Neutrophil (primary cell): ENCODE data around the gene NR1I3.

Experiments used
- H3K27ac ChIP-seq: fragments of 200-600 bp; sonication (generic); 2 replicates; pipeline ENCODE4 v1.5.1; 2016; ENCODE audit warnings: mild to moderate bottlenecking, moderate library complexity
- H3K27me3 ChIP-seq: fragments of 200-600 bp; sonication (generic); 2 replicates; pipeline ENCODE4 v1.6.0; 2016; ENCODE audit warnings: mild to moderate bottlenecking
- H3K36me3 ChIP-seq: fragments of 200-600 bp; sonication (generic); 2 replicates; pipeline ENCODE4 v1.5.1; 2017
- H3K4me1 ChIP-seq, 2 experiments: fragments of 200-600 bp in 1 of 2; sonication (generic) in 1 of 2; 1 replicate in 1 of 2; 2 replicates in 1 of 2; pipeline versions ENCODE4 v1.5.1 to v1.6.1; 2013 to 2016; ENCODE audit warnings: low read depth in 1 of 2, low read length in 1 of 2, mild to moderate bottlenecking in 1 of 2, moderate library complexity in 1 of 2; ENCODE audit not compliant: control insufficient read depth in 1 of 2, insufficient read depth in 1 of 2
- H3K4me3 ChIP-seq, 2 experiments: fragments of 200-600 bp in 1 of 2; sonication (generic) in 1 of 2; 1 replicate in 1 of 2; 2 replicates in 1 of 2; pipeline ENCODE4 v1.5.1; 2013 to 2016; ENCODE audit warnings: low read depth in 1 of 2, low read length in 1 of 2, mild to moderate bottlenecking in 1 of 2, moderate library complexity in 1 of 2
- H3K9me3 ChIP-seq: fragments of 200-600 bp; sonication (generic); 2 replicates; pipeline ENCODE4 v1.5.1; 2016
- CTCF ChIP-seq: fragments of 200-600 bp; sonication (generic); IDR thresholded peaks from 2 replicates; pipeline ENCODE4 v1.5.1; 2016; ENCODE audit warnings: antibody characterized with exemption

Gene NR1I3

GRCh38 chr1:161209790-161210409, 28.1 kb downstream of the NR1I3 start:
- H3K4me3 ChIP-seq: no peak overlapping the region
- no peaks in the 10 kb centered on the region for H3K9me3 ChIP-seq
- TF ChIP-seq CTCF: peak; percentile 97
- no peaks in the 10 kb centered on the region for H3K27me3 ChIP-seq
- peaks cover 55% of the 10 kb centered on the region for H3K36me3 ChIP-seq
- H3K27ac ChIP-seq: peak overlapping the region; percentile 65
- H3K4me1 ChIP-seq: peaks cover 31 to 33% of the 10 kb centered on the region in 2 experiments

GRCh38 chr1:161207173-161207572, 30.8 kb downstream of the NR1I3 start:
- Histone ChIP-seq H3K36me3 (peaks cover 56% of the 10 kb centered on the region), H3K4me1 (peaks cover 18 to 22% of the 10 kb centered on the region in 2 experiments), H3K4me3 (no peak overlapping the region), H3K27ac (no peak overlapping the region), H3K27me3 (no peaks in the 10 kb centered on the region), H3K9me3 (no peaks in the 10 kb centered on the region)
- no peak for TF ChIP-seq CTCF

- Histone ChIP-seq H3K27ac (no peak overlapping the region), H3K9me3 (no peaks in the 10 kb centered on the region), H3K4me1 (peaks cover 22 to 26% of the 10 kb centered on the region in 2 experiments), H3K4me3 (no peak overlapping the region), H3K36me3 (peaks cover 55% of the 10 kb centered on the region), H3K27me3 (no peaks in the 10 kb centered on the region)
- no peak for TF ChIP-seq CTCF
These were observed 31.4 kb downstream of the NR1I3 start for GRCh38 chr1:161206411-161207140.

GRCh38 chr1:161201836-161202712, 35.9 kb downstream of the NR1I3 start, which contains the start of gene NDUFS2:
Gene NDUFS2 (plus strand): TSS chr1:161202367. CDS start chr1:161202386, 19 bp downstream.
- no peaks in the 10 kb centered on the region for H3K9me3 ChIP-seq
- peak within 1 kb of the TSS; percentile 92 for H3K27ac ChIP-seq
- no peaks in the 10 kb centered on the region for H3K27me3 ChIP-seq
- peaks cover 16% of the 10 kb centered on the region for H3K36me3 ChIP-seq
- peak within 1 kb of the TSS; percentile 84 to 86 for H3K4me3 ChIP-seq
- H3K4me1 ChIP-seq: peaks cover 19 to 24% of the 10 kb centered on the region in 2 experiments
- no peak for TF ChIP-seq CTCF

GRCh38 chr1:161200992-161201835, 36.8 kb downstream of the NR1I3 start:
- H3K4me1 ChIP-seq: peaks cover 19 to 24% of the 10 kb centered on the region in 2 experiments
- no peak for TF ChIP-seq CTCF
- H3K36me3 ChIP-seq: peaks cover 8% of the 10 kb centered on the region
- H3K4me3 ChIP-seq: peak overlapping the region; percentile 84 to 86
- H3K27me3 ChIP-seq: no peaks in the 10 kb centered on the region
- H3K27ac ChIP-seq: peak overlapping the region; percentile 92
- no peaks in the 10 kb centered on the region for H3K9me3 ChIP-seq
